SK-N-SH (cell line): ENCODE results near the gene UTF1. TPM values are rescaled to one million over a fixed set of nuclear protein-coding genes. Genes with fewer than 3 reads are reported as not detected.

Experiments
- CTCF ChIA-PET: fragments of 300-600, 350-600 bp; formaldehyde crosslinking; extraction: SDS; loops from one replicate; lab custom pipeline; 2021; lab: Yijun Ruan, JAX
- POLR2A ChIA-PET: fragments of 350-600 bp; sonication (Branson Sonifier 250); formaldehyde crosslinking; extraction: SDS; loops from one replicate; lab custom pipeline; 2020; ENCODE audit warnings: antibody characterized with exemption, inconsistent platforms; lab: Yijun Ruan, JAX
- DNase-seq: peaks from one replicate; pipeline ENCODE4 v3.0.0; 2012
- H2AFZ ChIP-seq: fragments of 200-600 bp; sonication (generic); 2 replicates; pipeline ENCODE4 v1.8.1; 2016; ENCODE audit warnings: antibody characterized with exemption, mild to moderate bottlenecking, low read depth
- H3F3A ChIP-seq: fragments of 200-600 bp; sonication (generic); replicated peaks from 2 replicates; pipeline ENCODE3; 2016; ENCODE audit warnings: antibody characterized with exemption, mild to moderate bottlenecking; ENCODE audit not compliant: insufficient read depth
- H3K27ac ChIP-seq, 2 experiments: fragments of 200-500 bp in 1 of 2; fragments of 200-600 bp in 1 of 2; sonication (Bioruptor generic) in 1 of 2; sonication (generic), shearing (Covaris generic) in 1 of 2; 2 replicates each; pipeline versions ENCODE4 v1.5.1 to v1.6.1; 2014 to 2016; ENCODE audit warnings: low read depth in 2 of 2, inconsistent platforms in 1 of 2, low read length in 1 of 2, mild to moderate bottlenecking in 1 of 2, mixed read lengths in 1 of 2
- H3K27me3 ChIP-seq: fragments of 200-600 bp; sonication (generic), shearing (Covaris generic); 2 replicates; pipeline ENCODE4 v1.6.1; 2016; ENCODE audit warnings: mixed run types; ENCODE audit not compliant: insufficient read depth
- H3K36me3 ChIP-seq, 2 experiments: fragments of 200-500 bp in 1 of 2; fragments of 200-600 bp in 1 of 2; sonication (Bioruptor generic) in 1 of 2; sonication (generic) in 1 of 2; replicated peaks in 1 of 2; 2 replicates each; pipeline versions ENCODE3 to v1.5.1; 2014 to 2016; ENCODE audit warnings: low read length in 1 of 2, mild to moderate bottlenecking in 1 of 2; ENCODE audit not compliant: insufficient read depth in 2 of 2, control insufficient read depth in 1 of 2
- H3K4me1 ChIP-seq, 2 experiments: fragments of 200-500 bp in 1 of 2; fragments of 200-600 bp in 1 of 2; sonication (Bioruptor generic) in 1 of 2; sonication (generic), shearing (Covaris generic) in 1 of 2; 2 replicates each; pipeline versions ENCODE4 v1.5.1 to v1.6.1; 2014 to 2016; ENCODE audit warnings: low read depth in 1 of 2, low read length in 1 of 2, mixed run types in 1 of 2; ENCODE audit not compliant: insufficient read depth in 2 of 2, control insufficient read depth in 1 of 2
- H3K4me2 ChIP-seq: fragments of 200-600 bp; sonication (generic), shearing (Covaris generic); 2 replicates; pipeline ENCODE4 v1.6.1; 2017; ENCODE audit warnings: mixed run types
- H3K4me3 ChIP-seq, 2 experiments: fragments of 200-500 bp in 1 of 2; fragments of 200-600 bp in 1 of 2; sonication (Bioruptor generic) in 1 of 2; sonication (generic), shearing (Covaris generic) in 1 of 2; 2 replicates each; pipeline versions ENCODE4 v1.5.1 to v1.8.1; 2014 to 2016; ENCODE audit warnings: low read depth in 2 of 2, inconsistent platforms in 1 of 2, low read length in 1 of 2, mild to moderate bottlenecking in 1 of 2, mixed read lengths in 1 of 2, moderate library complexity in 1 of 2
- H3K79me2 ChIP-seq: fragments of 200-600 bp; sonication (generic); 2 replicates; pipeline ENCODE4 v1.8.1; 2017; ENCODE audit warnings: mild to moderate bottlenecking; ENCODE audit not compliant: insufficient read depth
- H3K9ac ChIP-seq: fragments of 200-600 bp; sonication (generic); 2 replicates; pipeline ENCODE4 v1.6.1; 2017; ENCODE audit warnings: mixed run types
- H3K9me2 ChIP-seq: fragments of 200-600 bp; sonication (generic); 2 replicates; pipeline ENCODE4 v1.6.1; 2017; ENCODE audit warnings: mixed run types
- H3K9me3 ChIP-seq: fragments of 200-600 bp; sonication (generic); 2 replicates; pipeline ENCODE4 v1.6.1; 2017; ENCODE audit warnings: mixed run types, mild to moderate bottlenecking, moderate library complexity
- H4K20me1 ChIP-seq: fragments of 200-600 bp; sonication (generic); 2 replicates; pipeline ENCODE4 v1.6.1; 2017; ENCODE audit warnings: mild to moderate bottlenecking, mixed run types; ENCODE audit not compliant: insufficient read depth
- EP300 ChIP-seq, 2 experiments: IDR thresholded peaks; 2 replicates each; pipeline versions ENCODE4 v1.4.0 to v1.6.1; 2012; ENCODE audit warnings: borderline replicate concordance in 1 of 2, low read depth in 1 of 2, low read length in 1 of 2
- FOSL2 ChIP-seq: IDR thresholded peaks from 2 replicates; pipeline ENCODE4 v1.4.0; 2012; ENCODE audit warnings: low read depth, mild to moderate bottlenecking, moderate library complexity, borderline replicate concordance
- FOXJ3 ChIP-seq: sonication (generic); formaldehyde crosslinking; IDR thresholded peaks from 2 replicates; pipeline ENCODE4 v1.5.1; 2020; ENCODE audit warnings: mild to moderate bottlenecking, missing genetic modification reagents
- GATA2 ChIP-seq: sonication (generic); formaldehyde crosslinking; IDR thresholded peaks from 2 replicates; pipeline ENCODE4 v1.5.0; 2020; ENCODE audit warnings: mild to moderate bottlenecking, missing genetic modification reagents
- PBX3 ChIP-seq: IDR thresholded peaks from 2 replicates; pipeline ENCODE4; 2012
- REST ChIP-seq: IDR thresholded peaks from 2 replicates; pipeline ENCODE4 v1.6.1; 2012; ENCODE audit warnings: mild to moderate bottlenecking, low read depth, low read length, moderate library complexity
- SIN3A ChIP-seq: IDR thresholded peaks from 2 replicates; pipeline ENCODE4 v1.6.1; 2012; ENCODE audit warnings: low read depth, mild to moderate bottlenecking, low read length, moderate library complexity, borderline replicate concordance
- TCF12 ChIP-seq: IDR thresholded peaks from 2 replicates; pipeline ENCODE4 v1.4.0; 2012
- TEAD4 ChIP-seq: IDR thresholded peaks from 2 replicates; pipeline ENCODE4 v1.4.0; 2012; ENCODE audit warnings: mild to moderate bottlenecking, borderline replicate concordance; ENCODE audit not compliant: insufficient read depth
- USF1 ChIP-seq: IDR thresholded peaks from 2 replicates; pipeline ENCODE4 v1.4.0; 2012; ENCODE audit warnings: low read depth, borderline replicate concordance
- WGBS: methylation state at CpG from one replicate; pipeline ENCODE4 v1.1.6; 2017; ENCODE audit warnings: low lambda C conversion rate; 5-methylcytosine and 5-hydroxymethylcytosine counted together
- polyA plus RNA-seq, 3 experiments: library from polyadenylated mRNA; depleted of rRNA; stranded (reverse); fragments of >200 nt; gene quantifications; 2 replicates each; pipeline ENCODE4 v1.2.3, GENCODE V29; 2012

Gene UTF1
- polyA plus RNA-seq, 1 of the 3 experiments (the other 2 are of a cell fraction): not detected

GRCh38 chr10:133270773-133271297 is 40.8 kb downstream of the UTF1 start:
- Histone ChIP-seq H3K27ac (no peak overlapping the region), H3K9me3 (no peaks in the 10 kb centered on the region), H4K20me1 (no peaks in the 10 kb centered on the region; the same call in 1 of the 2 replicates), H3K9ac (no peak overlapping the region), H3F3A (no peaks in the 10 kb centered on the region), H3K36me3 (no peaks in the 10 kb centered on the region), H3K4me2 (no peak overlapping the region), H3K27me3 (no peaks in the 10 kb centered on the region), H3K4me3 (no peak overlapping the region), H2AFZ (no peak overlapping the region), H3K9me2 (no peaks in the 10 kb centered on the region)
- no CpG with 5 or more reads among the region's 19 CpGs for WGBS
- POLR2A ChIA-PET: no interaction called here
- DNase-seq: no peak
- TF ChIP-seq FOSL2 (no peak), TCF12 (no peak), EP300 (IDR thresholded peaks at IDR 0.05; ENCODE audit: borderline replicate concordance in 1 of 2, low read depth in 1 of 2, low read length in 1 of 2) (no peak), TEAD4 (no peak), FOXJ3 (CRISPR knock-in tag) (no peak), SIN3A (no peak), GATA2 (CRISPR knock-in tag) (no peak), REST (no peak), USF1 (no peak), PBX3 (no peak)
- TF ChIP-seq, all 33 proteins: peak for 0
- CTCF ChIA-PET: interaction anchor here (1.4 kb wide), 2 partner anchors 127 to 366 kb away, joined by 3 to 4 read pairs; no protein-coding TSS in a partner anchor
- H3K79me2 ChIP-seq: no peaks in the 10 kb centered on the region
- H3K4me1 ChIP-seq: no peaks in the 10 kb centered on the region
